HG02642 (cell line): ENCODE data around the gene GRIK3.

Experiments used
- ATAC-seq: cut with Tn5 transposase; IDR thresholded peaks from one replicate; pipeline ENCODE4 v1.9.1; 2021; ENCODE audit warnings: mild to moderate bottlenecking; ENCODE audit not compliant: unreplicated experiment, poor library complexity

The GRIK3 gene

GRCh38 chr1:36839485-36839884, 194.8 kb downstream of the GRIK3 start:
- ATAC-seq: no peak

- no peak for ATAC-seq
Observed at GRCh38 chr1:36838888-36839287, 195.4 kb downstream of the GRIK3 start.

- ATAC-seq: no peak
Observed at GRCh38 chr1:36836916-36837315, 197.4 kb downstream of the GRIK3 start.

GRCh38 chr1:36836196-36836883, 198.0 kb downstream of the GRIK3 start:
- no peak for ATAC-seq

- ATAC-seq: no peak
Observed at GRCh38 chr1:36835696-36836095, 198.6 kb downstream of the GRIK3 start.

GRCh38 chr1:36835017-36835695, 199.2 kb downstream of the GRIK3 start:
- no peak for ATAC-seq

- ATAC-seq: no peak
Observed at GRCh38 chr1:36834586-36834985, 199.7 kb downstream of the GRIK3 start.

- ATAC-seq: no peak
Observed at GRCh38 chr1:36831186-36831810, 203.0 kb downstream of the GRIK3 start.

- ATAC-seq: no peak
Observed at GRCh38 chr1:36829961-36830360, 204.4 kb downstream of the GRIK3 start.

GRCh38 chr1:36829066-36829465, 205.2 kb downstream of the GRIK3 start:
- no peak for ATAC-seq

- no peak for ATAC-seq
Observed at GRCh38 chr1:36825226-36825625, 209.1 kb downstream of the GRIK3 start.

GRCh38 chr1:36824390-36824861, 209.9 kb downstream of the GRIK3 start:
- no peak for ATAC-seq

GRCh38 chr1:36822648-36823047, 211.7 kb downstream of the GRIK3 start:
- ATAC-seq: no peak

- ATAC-seq: no peak
Observed at GRCh38 chr1:36821386-36821785, 212.9 kb downstream of the GRIK3 start.

GRCh38 chr1:36818771-36819170, 215.5 kb downstream of the GRIK3 start:
- ATAC-seq: no peak

GRCh38 chr1:36816348-36816747, 218.0 kb downstream of the GRIK3 start:
- ATAC-seq: no peak

- ATAC-seq: no peak
Observed at GRCh38 chr1:36814774-36815173, 219.5 kb downstream of the GRIK3 start.

- ATAC-seq: no peak
Observed at GRCh38 chr1:36814083-36814482, 220.2 kb downstream of the GRIK3 start.

GRCh38 chr1:36807262-36807661, 227.1 kb downstream of the GRIK3 start:
- ATAC-seq: no peak

- ATAC-seq: no peak
Observed at GRCh38 chr1:36805979-36806640, 228.2 kb downstream of the GRIK3 start.
